HG03066 (cell line): ENCODE data around the gene MUTYH.

Experiments used
- ATAC-seq: cut with Tn5 transposase; IDR thresholded peaks from one replicate; pipeline ENCODE4 v1.9.1; 2021; ENCODE audit warnings: low read depth; ENCODE audit not compliant: unreplicated experiment

The MUTYH gene

DNA sequence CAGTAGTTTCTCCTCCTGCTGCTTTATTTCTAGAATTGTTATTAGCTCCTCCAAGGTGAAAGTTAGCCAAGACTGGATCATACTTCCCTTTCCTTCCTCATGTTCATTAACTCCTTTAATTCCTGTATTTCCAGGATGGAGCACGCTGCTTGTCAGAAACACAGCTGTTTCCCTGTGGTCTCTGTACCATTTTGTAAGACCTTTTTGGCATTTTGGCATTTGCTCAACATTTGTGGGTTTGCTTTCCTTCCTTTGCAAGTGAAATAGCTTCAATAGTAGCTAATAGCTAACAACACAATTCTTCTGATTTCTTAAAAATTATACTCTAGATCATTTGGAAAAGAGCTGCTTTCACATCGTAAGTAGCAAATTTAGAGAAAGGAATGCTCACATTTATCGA, 57.9 kb downstream of the MUTYH start:
- no peak for ATAC-seq
